ENCODE measurements around the gene HHAT.

HHAT gene

GRCh38 chr1:210374600-210374953 is 45.9 kb downstream of the HHAT start:
- TF ChIP-seq GATA3 (IDR thresholded peaks at IDR 0.05; ENCODE audit: low read depth, low read length) = no peak
- TF ChIP-seq GATA2 (IDR thresholded peaks at IDR 0.05; ENCODE audit: low read depth, low read length) = no peak

- TF ChIP-seq GATA3 (IDR thresholded peaks at IDR 0.05; ENCODE audit: low read depth, low read length) (no peak), GATA2 (IDR thresholded peaks at IDR 0.05; ENCODE audit: low read depth, low read length) (no peak)
These were observed 48.2 kb downstream of the HHAT start for GRCh38 chr1:210376836-210377372.

- TF ChIP-seq GATA3 (IDR thresholded peaks at IDR 0.05; ENCODE audit: low read depth, low read length) (no peak), GATA2 (IDR thresholded peaks at IDR 0.05; ENCODE audit: low read depth, low read length) (no peak)
These were observed 49.1 kb downstream of the HHAT start for GRCh38 chr1:210377731-210378333.

GRCh38 chr1:210378736-210379135 is 50.0 kb downstream of the HHAT start:
- no peak for TF ChIP-seq GATA3 (IDR thresholded peaks at IDR 0.05; ENCODE audit: low read depth, low read length)
- no peak for TF ChIP-seq GATA2 (IDR thresholded peaks at IDR 0.05; ENCODE audit: low read depth, low read length)

GRCh38 chr1:210381934-210382333 is 53.2 kb downstream of the HHAT start:
- TF ChIP-seq GATA3 (IDR thresholded peaks at IDR 0.05; ENCODE audit: low read depth, low read length) (no peak), GATA2 (IDR thresholded peaks at IDR 0.05; ENCODE audit: low read depth, low read length) (no peak)

- TF ChIP-seq GATA3 (IDR thresholded peaks at IDR 0.05; ENCODE audit: low read depth, low read length) (no peak), GATA2 (IDR thresholded peaks at IDR 0.05; ENCODE audit: low read depth, low read length) (no peak)
These were observed 55.9 kb downstream of the HHAT start for GRCh38 chr1:210384625-210385024.

GRCh38 chr1:210385228-210385627 is 56.5 kb downstream of the HHAT start:
- TF ChIP-seq GATA2 (IDR thresholded peaks at IDR 0.05; ENCODE audit: low read depth, low read length) (no peak), GATA3 (IDR thresholded peaks at IDR 0.05; ENCODE audit: low read depth, low read length) (no peak)

GRCh38 chr1:210394281-210394821 is 65.6 kb downstream of the HHAT start:
- no peak for TF ChIP-seq GATA2 (IDR thresholded peaks at IDR 0.05; ENCODE audit: low read depth, low read length)
- TF ChIP-seq GATA3 (IDR thresholded peaks at IDR 0.05; ENCODE audit: low read depth, low read length) = no peak

- TF ChIP-seq GATA3 (IDR thresholded peaks at IDR 0.05; ENCODE audit: low read depth, low read length) = no peak
- TF ChIP-seq GATA2 (IDR thresholded peaks at IDR 0.05; ENCODE audit: low read depth, low read length) = no peak
These were observed 67.8 kb downstream of the HHAT start for GRCh38 chr1:210396541-210396940.

GRCh38 chr1:210397252-210397651 is 68.5 kb downstream of the HHAT start:
- TF ChIP-seq GATA2 (IDR thresholded peaks at IDR 0.05; ENCODE audit: low read depth, low read length) = no peak
- TF ChIP-seq GATA3 (IDR thresholded peaks at IDR 0.05; ENCODE audit: low read depth, low read length) = no peak

GRCh38 chr1:210397681-210398080 is 69.0 kb downstream of the HHAT start:
- no peak for TF ChIP-seq GATA3 (IDR thresholded peaks at IDR 0.05; ENCODE audit: low read depth, low read length)
- no peak for TF ChIP-seq GATA2 (IDR thresholded peaks at IDR 0.05; ENCODE audit: low read depth, low read length)

GRCh38 chr1:210398466-210398865 is 69.8 kb downstream of the HHAT start:
- TF ChIP-seq GATA3 (IDR thresholded peaks at IDR 0.05; ENCODE audit: low read depth, low read length) (no peak), GATA2 (IDR thresholded peaks at IDR 0.05; ENCODE audit: low read depth, low read length) (no peak)

GRCh38 chr1:210400043-210400840 is 71.5 kb downstream of the HHAT start:
- TF ChIP-seq GATA3 (IDR thresholded peaks at IDR 0.05; ENCODE audit: low read depth, low read length) (no peak), GATA2 (IDR thresholded peaks at IDR 0.05; ENCODE audit: low read depth, low read length) (no peak)

GRCh38 chr1:210402560-210402959 is 73.9 kb downstream of the HHAT start:
- no peak for TF ChIP-seq GATA2 (IDR thresholded peaks at IDR 0.05; ENCODE audit: low read depth, low read length)
- no peak for TF ChIP-seq GATA3 (IDR thresholded peaks at IDR 0.05; ENCODE audit: low read depth, low read length)

- TF ChIP-seq GATA3 (IDR thresholded peaks at IDR 0.05; ENCODE audit: low read depth, low read length) = no peak
- no peak for TF ChIP-seq GATA2 (IDR thresholded peaks at IDR 0.05; ENCODE audit: low read depth, low read length)
These were observed 76.6 kb downstream of the HHAT start for GRCh38 chr1:210405316-210405715.

All from SH-SY5Y (cell line).